HG03108 (cell line): ENCODE measurements around the gene CDK19.

ENCODE experiments used
- ATAC-seq: cut with Tn5 transposase; IDR thresholded peaks from one replicate; pipeline ENCODE4 v1.9.1; 2021; ENCODE audit warnings: moderate library complexity; ENCODE audit not compliant: unreplicated experiment

Gene CDK19

GRCh38 chr6:110665600-110665999 lies 149.7 kb downstream of the CDK19 start:
- no peak for ATAC-seq

GRCh38 chr6:110664933-110665332 lies 150.3 kb downstream of the CDK19 start:
- ATAC-seq, result no peak

- ATAC-seq, result no peak
These were observed 152.6 kb downstream of the CDK19 start for GRCh38 chr6:110662490-110663211.

- no peak for ATAC-seq
These were observed 153.9 kb downstream of the CDK19 start for GRCh38 chr6:110661414-110661813.

- ATAC-seq, result no peak
These were observed 155.1 kb downstream of the CDK19 start for GRCh38 chr6:110660066-110660655.

GRCh38 chr6:110658631-110659211 lies 156.5 kb downstream of the CDK19 start:
- ATAC-seq, result no peak

GRCh38 chr6:110656492-110656891 lies 158.8 kb downstream of the CDK19 start:
- ATAC-seq, result no peak

- no peak for ATAC-seq
These were observed 159.4 kb downstream of the CDK19 start for GRCh38 chr6:110655821-110656220.

- ATAC-seq, result no peak
These were observed 161.0 kb downstream of the CDK19 start for GRCh38 chr6:110654096-110654820.

GRCh38 chr6:110653381-110653780 lies 161.9 kb downstream of the CDK19 start:
- no peak for ATAC-seq

GRCh38 chr6:110652520-110652919 lies 162.7 kb downstream of the CDK19 start:
- ATAC-seq, result no peak

- no peak for ATAC-seq
These were observed 164.5 kb downstream of the CDK19 start for GRCh38 chr6:110650755-110651154.

GRCh38 chr6:110649704-110650103 lies 165.6 kb downstream of the CDK19 start:
- no peak for ATAC-seq

GRCh38 chr6:110646951-110647910 lies 168.0 kb downstream of the CDK19 start:
- ATAC-seq, result no peak

GRCh38 chr6:110646419-110646698 lies 168.9 kb downstream of the CDK19 start:
- no peak for ATAC-seq

GRCh38 chr6:110645685-110646418 lies 169.4 kb downstream of the CDK19 start:
- ATAC-seq, result no peak

- no peak for ATAC-seq
These were observed 172.1 kb downstream of the CDK19 start for GRCh38 chr6:110643175-110643574.

- ATAC-seq, result no peak
These were observed 172.6 kb downstream of the CDK19 start for GRCh38 chr6:110642711-110643110.

GRCh38 chr6:110636781-110637180 lies 178.5 kb downstream of the CDK19 start:
- no peak for ATAC-seq

- ATAC-seq, result no peak
These were observed 180.2 kb downstream of the CDK19 start for GRCh38 chr6:110635096-110635495.
